Measurements from ENCODE around the gene RAB11FIP4.

DNA sequence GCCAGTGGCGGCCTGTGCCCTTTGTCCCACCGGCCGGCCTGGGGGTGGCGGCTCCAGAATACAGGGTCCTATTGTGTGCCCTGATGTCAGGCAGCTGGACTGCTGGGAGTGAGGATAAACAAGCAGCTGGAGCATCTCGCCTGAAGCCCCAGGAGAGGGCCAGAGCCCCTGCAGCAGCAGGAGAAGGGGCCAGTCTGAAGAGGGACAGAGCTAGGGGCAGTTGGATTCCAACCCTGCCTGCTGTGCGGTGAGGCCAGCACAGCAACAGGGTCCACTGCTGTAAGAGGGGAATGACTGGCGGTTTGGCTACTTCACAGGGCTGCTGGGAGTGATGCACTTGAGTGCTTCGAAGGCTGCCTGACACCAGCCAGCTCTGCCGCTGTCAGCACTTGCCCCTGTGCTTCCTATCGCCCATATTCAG lies 25.0 kb downstream of the RAB11FIP4 start:
- TF ChIP-seq, protein P1, sequence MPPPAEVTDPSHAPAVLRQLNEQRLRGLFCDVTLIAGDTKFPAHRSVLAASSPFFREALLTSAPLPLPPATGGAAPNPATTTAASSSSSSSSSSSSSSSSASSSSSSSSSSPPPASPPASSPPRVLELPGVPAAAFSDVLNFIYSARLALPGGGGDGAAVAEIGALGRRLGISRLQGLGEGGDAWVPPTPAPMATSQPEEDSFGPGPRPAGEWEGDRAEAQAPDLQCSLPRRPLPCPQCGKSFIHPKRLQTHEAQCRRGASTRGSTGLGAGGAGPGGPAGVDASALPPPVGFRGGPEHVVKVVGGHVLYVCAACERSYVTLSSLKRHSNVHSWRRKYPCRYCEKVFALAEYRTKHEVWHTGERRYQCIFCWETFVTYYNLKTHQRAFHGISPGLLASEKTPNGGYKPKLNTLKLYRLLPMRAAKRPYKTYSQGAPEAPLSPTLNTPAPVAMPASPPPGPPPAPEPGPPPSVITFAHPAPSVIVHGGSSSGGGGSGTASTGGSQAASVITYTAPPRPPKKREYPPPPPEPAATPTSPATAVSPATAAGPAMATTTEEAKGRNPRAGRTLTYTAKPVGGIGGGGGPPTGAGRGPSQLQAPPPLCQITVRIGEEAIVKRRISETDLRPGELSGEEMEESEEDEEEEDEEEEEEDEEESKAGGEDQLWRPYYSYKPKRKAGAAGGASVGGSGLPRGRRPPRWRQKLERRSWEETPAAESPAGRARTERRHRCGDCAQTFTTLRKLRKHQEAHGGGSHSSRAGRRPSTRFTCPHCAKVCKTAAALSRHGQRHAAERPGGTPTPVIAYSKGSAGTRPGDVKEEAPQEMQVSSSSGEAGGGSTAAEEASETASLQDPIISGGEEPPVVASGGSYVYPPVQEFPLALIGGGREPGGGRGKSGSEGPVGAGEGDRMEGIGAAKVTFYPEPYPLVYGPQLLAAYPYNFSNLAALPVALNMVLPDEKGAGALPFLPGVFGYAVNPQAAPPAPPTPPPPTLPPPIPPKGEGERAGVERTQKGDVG (CRISPR knock-in tag; IDR thresholded peaks at IDR 0.05; ENCODE audit: borderline replicate concordance), result no peak
- TF ChIP-seq, protein P2, sequence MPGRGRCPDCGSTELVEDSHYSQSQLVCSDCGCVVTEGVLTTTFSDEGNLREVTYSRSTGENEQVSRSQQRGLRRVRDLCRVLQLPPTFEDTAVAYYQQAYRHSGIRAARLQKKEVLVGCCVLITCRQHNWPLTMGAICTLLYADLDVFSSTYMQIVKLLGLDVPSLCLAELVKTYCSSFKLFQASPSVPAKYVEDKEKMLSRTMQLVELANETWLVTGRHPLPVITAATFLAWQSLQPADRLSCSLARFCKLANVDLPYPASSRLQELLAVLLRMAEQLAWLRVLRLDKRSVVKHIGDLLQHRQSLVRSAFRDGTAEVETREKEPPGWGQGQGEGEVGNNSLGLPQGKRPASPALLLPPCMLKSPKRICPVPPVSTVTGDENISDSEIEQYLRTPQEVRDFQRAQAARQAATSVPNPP (CRISPR knock-in tag; IDR thresholded peaks at IDR 0.05), result no peak
- TF ChIP-seq SRF (IDR thresholded peaks at IDR 0.05; ENCODE audit: low read depth, low read length) (no peak), ZNF232 (CRISPR knock-in tag; IDR thresholded peaks at IDR 0.05; ENCODE audit: borderline replicate concordance) (no peak), ZSCAN31 (CRISPR knock-in tag; IDR thresholded peaks at IDR 0.05; ENCODE audit: low read depth) (no peak), MXI1 (IDR thresholded peaks at IDR 0.05; ENCODE audit: borderline replicate concordance, low read depth, low read length) (no peak), NFE2 (CRISPR knock-in tag; IDR thresholded peaks at IDR 0.05) (no peak), ZNF274 (CRISPR knock-in tag; IDR thresholded peaks at IDR 0.05) (no peak), PTBP1 (IDR thresholded peaks at IDR 0.05; ENCODE audit: low read depth, low read length, poor library complexity, severe bottlenecking) (no peak), ZNF768 (CRISPR knock-in tag; IDR thresholded peaks at IDR 0.05) (no peak)
- TF ChIP-seq, protein P3, sequence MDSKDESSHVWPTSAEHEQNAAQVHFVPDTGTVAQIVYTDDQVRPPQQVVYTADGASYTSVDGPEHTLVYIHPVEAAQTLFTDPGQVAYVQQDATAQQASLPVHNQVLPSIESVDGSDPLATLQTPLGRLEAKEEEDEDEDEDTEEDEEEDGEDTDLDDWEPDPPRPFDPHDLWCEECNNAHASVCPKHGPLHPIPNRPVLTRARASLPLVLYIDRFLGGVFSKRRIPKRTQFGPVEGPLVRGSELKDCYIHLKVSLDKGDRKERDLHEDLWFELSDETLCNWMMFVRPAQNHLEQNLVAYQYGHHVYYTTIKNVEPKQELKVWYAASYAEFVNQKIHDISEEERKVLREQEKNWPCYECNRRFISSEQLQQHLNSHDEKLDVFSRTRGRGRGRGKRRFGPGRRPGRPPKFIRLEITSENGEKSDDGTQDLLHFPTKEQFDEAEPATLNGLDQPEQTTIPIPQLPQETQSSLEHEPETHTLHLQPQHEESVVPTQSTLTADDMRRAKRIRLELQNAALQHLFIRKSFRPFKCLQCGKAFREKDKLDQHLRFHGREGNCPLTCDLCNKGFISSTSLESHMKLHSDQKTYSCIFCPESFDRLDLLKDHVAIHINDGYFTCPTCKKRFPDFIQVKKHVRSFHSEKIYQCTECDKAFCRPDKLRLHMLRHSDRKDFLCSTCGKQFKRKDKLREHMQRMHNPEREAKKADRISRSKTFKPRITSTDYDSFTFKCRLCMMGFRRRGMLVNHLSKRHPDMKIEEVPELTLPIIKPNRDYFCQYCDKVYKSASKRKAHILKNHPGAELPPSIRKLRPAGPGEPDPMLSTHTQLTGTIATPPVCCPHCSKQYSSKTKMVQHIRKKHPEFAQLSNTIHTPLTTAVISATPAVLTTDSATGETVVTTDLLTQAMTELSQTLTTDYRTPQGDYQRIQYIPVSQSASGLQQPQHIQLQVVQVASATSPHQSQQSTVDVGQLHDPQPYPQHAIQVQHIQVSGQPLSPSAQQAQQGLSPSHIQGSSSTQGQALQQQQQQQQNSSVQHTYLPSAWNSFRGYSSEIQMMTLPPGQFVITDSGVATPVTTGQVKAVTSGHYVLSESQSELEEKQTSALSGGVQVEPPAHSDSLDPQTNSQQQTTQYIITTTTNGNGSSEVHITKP (CRISPR knock-in tag; IDR thresholded peaks at IDR 0.05; ENCODE audit: low read depth), result no peak

Measured in HepG2 (cell line).